Coronary artery (tissue), 2 donors: ENCODE data around the gene STAT5A.

ENCODE experiments used
- DNase-seq: peaks from one replicate; pipeline ENCODE4 v3.0.0-alpha.2; 2017; ENCODE audit warnings: low spot score
- H3K27ac ChIP-seq, 2 donors: fragments of 200-600 bp; sonication (generic); one replicate each; pipeline ENCODE4 v1.5.1; 2016 to 2019
- H3K4me3 ChIP-seq: fragments of 200-600 bp; sonication (generic); 2 replicates; pipeline ENCODE4 v1.5.1; 2016; ENCODE audit warnings: mild to moderate bottlenecking, moderate library complexity
- CTCF ChIP-seq: fragments of 200-600 bp; sonication (generic); IDR thresholded peaks from one replicate; pipeline ENCODE4 v1.5.1; 2019; ENCODE audit warnings: antibody characterized with exemption

STAT5A gene

GRCh38 chr17:42305543-42306384 lies 17.5 kb downstream of the STAT5A start:
- no peak overlapping the region for H3K4me3 ChIP-seq
- TF ChIP-seq CTCF: no peak
- no peak for DNase-seq
- no peak overlapping the region for H3K27ac ChIP-seq

- no peak overlapping the region for H3K27ac ChIP-seq
- DNase-seq: no peak
- TF ChIP-seq CTCF: no peak
- H3K4me3 ChIP-seq: no peak overlapping the region
Observed at GRCh38 chr17:42306385-42306667, 18.0 kb downstream of the STAT5A start.

GRCh38 chr17:42307362-42307927 lies 19.1 kb downstream of the STAT5A start:
- DNase-seq: no peak
- Histone ChIP-seq H3K4me3 (no peak overlapping the region), H3K27ac (no peak overlapping the region)
- TF ChIP-seq CTCF: no peak

GRCh38 chr17:42308446-42308845 lies 20.1 kb downstream of the STAT5A start:
- no peak for DNase-seq
- Histone ChIP-seq H3K4me3 (no peak overlapping the region), H3K27ac (no peak overlapping the region)
- TF ChIP-seq CTCF: no peak

- TF ChIP-seq CTCF: no peak
- H3K4me3 ChIP-seq: no peak overlapping the region
- no peak overlapping the region for H3K27ac ChIP-seq
- DNase-seq: no peak
Observed at GRCh38 chr17:42309142-42309541, 20.8 kb downstream of the STAT5A start.

- no peak for TF ChIP-seq CTCF
- no peak for DNase-seq
- Histone ChIP-seq H3K27ac (peak overlapping the region in 1 of 2 donors; percentile 86), H3K4me3 (no peak overlapping the region)
Observed at GRCh38 chr17:42309986-42310786, 21.9 kb downstream of the STAT5A start.
